ENCODE results near the gene CHMP2A. TPM values are rescaled to one million over a fixed set of nuclear protein-coding genes. Genes with fewer than 3 reads are reported as not detected.

Gene CHMP2A
- total and polyA plus RNA-seq, 2 experiments from 2014 or later = 92.2 to 145 TPM

DNA sequence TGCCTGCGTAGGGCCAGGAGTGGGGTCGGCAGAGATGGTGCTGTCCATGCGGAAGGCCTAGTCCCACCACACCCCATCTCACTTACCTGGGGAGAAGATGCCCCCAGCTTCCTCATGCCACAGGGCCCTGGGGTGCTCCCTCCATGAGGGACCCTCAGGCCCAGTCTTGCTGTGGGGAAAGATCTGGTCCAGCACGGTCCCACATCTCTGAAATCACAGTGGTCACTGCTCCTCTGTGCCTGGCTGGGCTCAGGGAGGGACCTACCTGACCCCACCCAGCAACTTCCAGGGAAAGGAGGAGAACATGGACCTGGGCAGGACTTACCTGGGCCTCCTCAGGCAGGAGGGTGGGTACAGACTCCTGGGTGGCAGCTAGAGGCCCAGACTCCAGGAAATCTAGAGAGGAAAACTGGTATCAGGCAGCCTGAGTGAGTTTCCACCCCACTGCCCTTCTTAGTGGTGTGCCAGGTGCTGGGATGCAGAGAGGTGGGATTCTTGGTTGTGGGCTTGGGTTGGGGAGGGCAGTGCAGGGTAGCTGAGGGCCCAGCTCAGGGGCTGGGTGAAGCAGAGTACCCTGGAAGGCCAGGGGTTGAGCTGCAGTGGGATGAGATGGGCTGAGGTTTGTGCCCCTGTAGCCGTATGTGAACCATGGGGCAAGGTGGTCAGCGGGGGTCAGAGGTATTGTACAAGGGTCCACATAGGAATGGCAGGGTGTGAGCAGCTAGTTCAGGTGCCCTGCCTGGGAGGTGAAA, 14.5 kb upstream of the CHMP2A start (continued):
- TF ChIP-seq, protein P1, sequence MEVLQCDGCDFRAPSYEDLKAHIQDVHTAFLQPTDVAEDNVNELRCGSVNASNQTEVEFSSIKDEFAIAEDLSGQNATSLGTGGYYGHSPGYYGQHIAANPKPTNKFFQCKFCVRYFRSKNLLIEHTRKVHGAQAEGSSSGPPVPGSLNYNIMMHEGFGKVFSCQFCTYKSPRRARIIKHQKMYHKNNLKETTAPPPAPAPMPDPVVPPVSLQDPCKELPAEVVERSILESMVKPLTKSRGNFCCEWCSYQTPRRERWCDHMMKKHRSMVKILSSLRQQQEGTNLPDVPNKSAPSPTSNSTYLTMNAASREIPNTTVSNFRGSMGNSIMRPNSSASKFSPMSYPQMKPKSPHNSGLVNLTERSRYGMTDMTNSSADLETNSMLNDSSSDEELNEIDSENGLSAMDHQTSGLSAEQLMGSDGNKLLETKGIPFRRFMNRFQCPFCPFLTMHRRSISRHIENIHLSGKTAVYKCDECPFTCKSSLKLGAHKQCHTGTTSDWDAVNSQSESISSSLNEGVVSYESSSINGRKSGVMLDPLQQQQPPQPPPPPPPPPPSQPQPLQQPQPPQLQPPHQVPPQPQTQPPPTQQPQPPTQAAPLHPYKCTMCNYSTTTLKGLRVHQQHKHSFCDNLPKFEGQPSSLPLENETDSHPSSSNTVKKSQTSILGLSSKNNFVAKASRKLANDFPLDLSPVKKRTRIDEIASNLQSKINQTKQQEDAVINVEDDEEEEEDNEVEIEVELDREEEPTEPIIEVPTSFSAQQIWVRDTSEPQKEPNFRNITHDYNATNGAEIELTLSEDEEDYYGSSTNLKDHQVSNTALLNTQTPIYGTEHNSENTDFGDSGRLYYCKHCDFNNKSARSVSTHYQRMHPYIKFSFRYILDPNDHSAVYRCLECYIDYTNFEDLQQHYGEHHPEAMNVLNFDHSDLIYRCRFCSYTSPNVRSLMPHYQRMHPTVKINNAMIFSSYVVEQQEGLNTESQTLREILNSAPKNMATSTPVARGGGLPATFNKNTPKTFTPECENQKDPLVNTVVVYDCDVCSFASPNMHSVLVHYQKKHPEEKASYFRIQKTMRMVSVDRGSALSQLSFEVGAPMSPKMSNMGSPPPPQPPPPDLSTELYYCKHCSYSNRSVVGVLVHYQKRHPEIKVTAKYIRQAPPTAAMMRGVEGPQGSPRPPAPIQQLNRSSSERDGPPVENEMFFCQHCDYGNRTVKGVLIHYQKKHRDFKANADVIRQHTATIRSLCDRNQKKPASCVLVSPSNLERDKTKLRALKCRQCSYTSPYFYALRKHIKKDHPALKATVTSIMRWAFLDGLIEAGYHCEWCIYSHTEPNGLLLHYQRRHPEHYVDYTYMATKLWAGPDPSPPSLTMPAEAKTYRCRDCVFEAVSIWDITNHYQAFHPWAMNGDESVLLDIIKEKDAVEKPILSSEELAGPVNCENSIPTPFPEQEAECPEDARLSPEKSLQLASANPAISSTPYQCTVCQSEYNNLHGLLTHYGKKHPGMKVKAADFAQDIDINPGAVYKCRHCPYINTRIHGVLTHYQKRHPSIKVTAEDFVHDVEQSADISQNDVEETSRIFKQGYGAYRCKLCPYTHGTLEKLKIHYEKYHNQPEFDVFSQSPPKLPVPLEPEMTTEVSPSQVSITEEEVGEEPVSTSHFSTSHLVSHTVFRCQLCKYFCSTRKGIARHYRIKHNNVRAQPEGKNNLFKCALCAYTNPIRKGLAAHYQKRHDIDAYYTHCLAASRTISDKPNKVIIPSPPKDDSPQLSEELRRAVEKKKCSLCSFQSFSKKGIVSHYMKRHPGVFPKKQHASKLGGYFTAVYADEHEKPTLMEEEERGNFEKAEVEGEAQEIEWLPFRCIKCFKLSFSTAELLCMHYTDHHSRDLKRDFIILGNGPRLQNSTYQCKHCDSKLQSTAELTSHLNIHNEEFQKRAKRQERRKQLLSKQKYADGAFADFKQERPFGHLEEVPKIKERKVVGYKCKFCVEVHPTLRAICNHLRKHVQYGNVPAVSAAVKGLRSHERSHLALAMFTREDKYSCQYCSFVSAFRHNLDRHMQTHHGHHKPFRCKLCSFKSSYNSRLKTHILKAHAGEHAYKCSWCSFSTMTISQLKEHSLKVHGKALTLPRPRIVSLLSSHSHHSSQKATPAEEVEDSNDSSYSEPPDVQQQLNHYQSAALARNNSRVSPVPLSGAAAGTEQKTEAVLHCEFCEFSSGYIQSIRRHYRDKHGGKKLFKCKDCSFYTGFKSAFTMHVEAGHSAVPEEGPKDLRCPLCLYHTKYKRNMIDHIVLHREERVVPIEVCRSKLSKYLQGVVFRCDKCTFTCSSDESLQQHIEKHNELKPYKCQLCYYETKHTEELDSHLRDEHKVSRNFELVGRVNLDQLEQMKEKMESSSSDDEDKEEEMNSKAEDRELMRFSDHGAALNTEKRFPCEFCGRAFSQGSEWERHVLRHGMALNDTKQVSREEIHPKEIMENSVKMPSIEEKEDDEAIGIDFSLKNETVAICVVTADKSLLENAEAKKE (CRISPR knock-in tag; IDR thresholded peaks at IDR 0.05) = no peak
- TF ChIP-seq STAT1 (IDR thresholded peaks at IDR 0.05; ENCODE audit: unreplicated experiment) (no peak), JUNB (IDR thresholded peaks at IDR 0.05; ENCODE audit: unreplicated experiment) (no peak), CREB1 (CRISPR knock-in tag; IDR thresholded peaks at IDR 0.05; ENCODE audit: low read depth) (no peak), ZNF114 (CRISPR knock-in tag; IDR thresholded peaks at IDR 0.05) (no peak), EZH2 (IDR thresholded peaks at IDR 0.05; ENCODE audit: low read depth, unreplicated experiment) (no peak)
- TF ChIP-seq, protein P2, sequence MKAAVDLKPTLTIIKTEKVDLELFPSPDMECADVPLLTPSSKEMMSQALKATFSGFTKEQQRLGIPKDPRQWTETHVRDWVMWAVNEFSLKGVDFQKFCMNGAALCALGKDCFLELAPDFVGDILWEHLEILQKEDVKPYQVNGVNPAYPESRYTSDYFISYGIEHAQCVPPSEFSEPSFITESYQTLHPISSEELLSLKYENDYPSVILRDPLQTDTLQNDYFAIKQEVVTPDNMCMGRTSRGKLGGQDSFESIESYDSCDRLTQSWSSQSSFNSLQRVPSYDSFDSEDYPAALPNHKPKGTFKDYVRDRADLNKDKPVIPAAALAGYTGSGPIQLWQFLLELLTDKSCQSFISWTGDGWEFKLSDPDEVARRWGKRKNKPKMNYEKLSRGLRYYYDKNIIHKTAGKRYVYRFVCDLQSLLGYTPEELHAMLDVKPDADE (IDR thresholded peaks at IDR 0.05) = no peak

Measured in GM23338 (cell line).